Small intestine (tissue), 7 donors: ENCODE measurements around the gene CCL20. TPM values are rescaled to one million over a fixed set of nuclear protein-coding genes. Genes with fewer than 3 reads are reported as not detected.
A peak's percentile ranks its signal among the peaks of the same experiment; 100 is the strongest.
"Not testable (repeated sequence)": the region's sequence is repeated elsewhere in the genome, so short reads cannot be mapped to it uniquely, and the experiment has no call there.

Experiments
- DNase-seq, 2 donors: peaks; one replicate each; pipeline versions ENCODE4 v3.0.0 to v3.0.0-alpha.2; 2013
- FAIRE-seq: peaks from 2 replicates; lab custom pipeline; 2012; peaks lifted over from hg19 to GRCh38; lab: Jason Lieb, UNC
- H3K27ac ChIP-seq, 3 donors: one replicate each; pipeline ENCODE4 v1.5.1; 2013; ENCODE audit warnings: low read length in 2 of 3, mild to moderate bottlenecking in 2 of 3, control low read depth in 1 of 3, inconsistent platforms in 1 of 3, low read depth in 1 of 3, moderate library complexity in 1 of 3
- H3K27me3 ChIP-seq, 3 donors: one replicate each; pipeline ENCODE4 v1.6.1; 2013; ENCODE audit warnings: low read length in 3 of 3, inconsistent platforms in 1 of 3; ENCODE audit not compliant: control insufficient read depth in 3 of 3, insufficient read depth in 3 of 3
- H3K36me3 ChIP-seq, 3 donors: one replicate each; pipeline ENCODE4 v1.6.1; 2013; ENCODE audit warnings: low read length in 3 of 3, inconsistent platforms in 1 of 3, low read depth in 1 of 3, mild to moderate bottlenecking in 1 of 3, moderate library complexity in 1 of 3; ENCODE audit not compliant: control insufficient read depth in 3 of 3, insufficient read depth in 2 of 3
- H3K4me1 ChIP-seq, 3 donors: one replicate each; pipeline ENCODE4 v1.6.1; 2013; ENCODE audit warnings: low read length in 2 of 3, inconsistent platforms in 1 of 3, low read depth in 1 of 3, mild to moderate bottlenecking in 1 of 3, moderate library complexity in 1 of 3; ENCODE audit not compliant: control insufficient read depth in 3 of 3, insufficient read depth in 2 of 3
- H3K4me3 ChIP-seq, 3 donors: one replicate each; pipeline ENCODE4 v1.5.1; 2013; ENCODE audit warnings: low read length in 3 of 3, control low read depth in 1 of 3, inconsistent platforms in 1 of 3, low read depth in 1 of 3, mild to moderate bottlenecking in 1 of 3, moderate library complexity in 1 of 3
- H3K9me3 ChIP-seq, 2 donors: one replicate each; pipeline ENCODE4 v1.6.1; 2013; ENCODE audit warnings: low read depth in 1 of 2, low read length in 1 of 2; ENCODE audit not compliant: control insufficient read depth in 2 of 2, insufficient read depth in 1 of 2
- WGBS, 3 donors: extraction: QIAGEN DNeasy Blood & Tissue Kit; methylation state at CpG; one replicate each; pipeline ENCODE4 v1.1.7; 2013; 5-methylcytosine and 5-hydroxymethylcytosine counted together
- polyA plus RNA-seq, 4 donors: library from polyadenylated mRNA; stranded (reverse) in 3 of 4; unstranded in 1 of 4; fragments of 200-250 nt in 3 of 4; fragments of 120-200 nt in 1 of 4; gene quantifications; one replicate each; pipeline versions ENCODE4 v1.2.1 to v1.2.3, GENCODE V29; 2013
- donor health status: healthy with polysubstance abuse.
- donor health status: control.
- donor health status: control.
- donor health status: Bipolar disorder and iron deficiency.
- donor health status: healthy.

The CCL20 gene
- polyA plus RNA-seq, 4 donors = 9.6 to 15.9 (median 11.3) TPM

- FAIRE-seq (no peak), DNase-seq (peak; percentile 39 to 75)
- H3K9me3 ChIP-seq = no peaks in the 10 kb centered on the region
- peak overlapping the region in 2 of 3 donors; percentile 26 to 54 for H3K27ac ChIP-seq
- no peaks in the 10 kb centered on the region for H3K36me3 ChIP-seq
- H3K4me1 ChIP-seq = peaks cover 0 to 10% (median 5%) of the 10 kb centered on the region in 3 donors
- H3K4me3 ChIP-seq = no peak overlapping the region
- peaks cover 0 to 4% (median 0%) of the 10 kb centered on the region in 3 donors for H3K27me3 ChIP-seq
Observed at GRCh38 chr2:227828477-227828912, 14.9 kb downstream of the CCL20 start.

- Histone ChIP-seq H3K4me3 (no peak overlapping the region), H3K36me3 (no peaks in the 10 kb centered on the region), H3K27me3 (peaks cover 0 to 4% (median 0%) of the 10 kb centered on the region in 3 donors), H3K4me1 (peaks cover 0 to 10% (median 5%) of the 10 kb centered on the region in 3 donors), H3K27ac (no peak overlapping the region), H3K9me3 (no peaks in the 10 kb centered on the region)
- WGBS, 3 donors = 68 to 82% (median 70%) methylated on average over 2 of the region's 2 CpGs
- DNase-seq (no peak), FAIRE-seq (no peak)
Observed at GRCh38 chr2:227829337-227829736, 15.7 kb downstream of the CCL20 start.

- WGBS, 3 donors = 89 to 92% (median 92%) methylated on average over 10 of the region's 10 CpGs
- Histone ChIP-seq H3K27ac (no peak overlapping the region), H3K9me3 (no peaks in the 10 kb centered on the region), H3K4me3 (no peak overlapping the region), H3K4me1 (no peaks in the 10 kb centered on the region), H3K27me3 (no peaks in the 10 kb centered on the region), H3K36me3 (no peaks in the 10 kb centered on the region)
- no peak for FAIRE-seq
- DNase-seq = no peak
Observed at GRCh38 chr2:227834423-227834822, 20.8 kb downstream of the CCL20 start.

GRCh38 chr2:227834916-227835650 is 21.4 kb downstream of the CCL20 start:
- H3K27me3 ChIP-seq = no peaks in the 10 kb centered on the region
- H3K4me3 ChIP-seq = no peak overlapping the region

GRCh38 chr2:227839339-227840129 is 25.9 kb downstream of the CCL20 start:
- not testable (repeated sequence) for FAIRE-seq, H3K9me3 ChIP-seq, H3K27ac ChIP-seq, H3K27me3 ChIP-seq, H3K36me3 ChIP-seq, H3K4me1 ChIP-seq, H3K4me3 ChIP-seq
- WGBS, 3 donors = 53 to 60% (median 54%) methylated on average over 7 of the region's 7 CpGs
- peak in 1 of 2 donors; percentile 76 for DNase-seq

More at GRCh38 chr2:227834916-227835650, 21.4 kb downstream of the CCL20 start:
- DNase-seq = no peak
- Histone ChIP-seq H3K27ac (no peak overlapping the region), H3K4me1 (no peaks in the 10 kb centered on the region), H3K9me3 (no peaks in the 10 kb centered on the region), H3K36me3 (no peaks in the 10 kb centered on the region)
- WGBS, 3 donors = 86 to 92% (median 88%) methylated on average over 5 of the region's 5 CpGs
- FAIRE-seq = no peak

DNA sequence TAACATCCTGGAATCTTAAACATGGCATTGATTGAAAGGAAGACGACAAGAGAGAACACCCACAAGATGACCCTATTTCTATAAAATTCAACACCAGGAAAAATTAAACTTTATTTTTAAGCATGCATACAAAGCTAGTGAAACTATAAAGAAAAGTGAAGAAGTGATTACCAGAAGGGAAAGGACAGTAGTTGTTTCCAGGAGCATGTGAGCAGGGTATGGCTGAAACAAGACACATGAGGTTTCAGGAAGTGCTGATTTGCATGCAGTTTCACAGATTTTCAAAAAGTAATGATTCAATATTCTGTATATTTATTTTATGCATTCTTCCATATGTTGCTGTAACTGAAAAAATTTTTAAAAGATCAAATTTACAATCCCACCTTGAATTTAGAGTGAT is 33.2 kb downstream of the CCL20 start:
- Histone ChIP-seq H3K4me3 (no peak overlapping the region), H3K9me3 (peaks cover 0 to 7% of the 10 kb centered on the region in 2 donors), H3K27ac (no peak overlapping the region), H3K27me3 (no peaks in the 10 kb centered on the region), H3K36me3 (no peaks in the 10 kb centered on the region), H3K4me1 (no peaks in the 10 kb centered on the region)
- WGBS, 3 donors = 79 to 89% (median 83%) methylated on average over 1 of the region's 1 CpG
- DNase-seq (no peak), FAIRE-seq (no peak)

DNA sequence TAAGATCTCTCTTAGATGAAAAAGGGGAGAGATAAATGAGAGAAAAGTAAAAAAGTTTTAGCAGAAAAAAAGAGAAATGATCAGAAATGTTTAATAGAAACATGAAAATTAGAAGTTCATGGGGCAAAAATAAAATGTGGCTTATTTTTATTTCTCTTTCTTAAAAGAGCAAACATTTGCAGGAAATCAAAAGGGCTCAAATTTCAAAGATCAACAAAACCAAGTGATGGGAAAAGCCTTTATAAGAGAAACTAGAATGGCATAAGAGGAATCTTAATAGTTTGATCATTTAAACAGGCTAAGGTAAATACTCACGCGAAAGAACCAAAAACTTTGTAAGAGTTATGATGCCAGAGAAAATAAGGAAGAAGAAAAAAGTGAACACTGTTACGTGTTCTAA is 34.5 kb downstream of the CCL20 start:
- no peak for FAIRE-seq
- no peak overlapping the region for H3K27ac ChIP-seq

GRCh38 chr2:227848586-227848985 is 34.9 kb downstream of the CCL20 start:
- H3K36me3 ChIP-seq = no peaks in the 10 kb centered on the region
- H3K27ac ChIP-seq = peak overlapping the region in 2 of 3 donors; percentile 9 to 35
- WGBS, 3 donors = 53 to 59% (median 55%) methylated on average over 4 of the region's 4 CpGs
- peak; percentile 41 to 42 for DNase-seq
- no peaks in the 10 kb centered on the region for H3K27me3 ChIP-seq
- no peaks in the 10 kb centered on the region for H3K9me3 ChIP-seq
- no peak overlapping the region for H3K4me3 ChIP-seq
- H3K4me1 ChIP-seq = no peaks in the 10 kb centered on the region
- FAIRE-seq = no peak

More for the DNA sequence above, 34.5 kb downstream of the CCL20 start:
- Histone ChIP-seq H3K4me3 (no peak overlapping the region), H3K4me1 (no peaks in the 10 kb centered on the region), H3K27me3 (no peaks in the 10 kb centered on the region), H3K9me3 (peaks cover 0 to 1% of the 10 kb centered on the region in 2 donors), H3K36me3 (no peaks in the 10 kb centered on the region)
- no peak for DNase-seq
- WGBS, 3 donors = 38 to 61% (median 42%) methylated on average over 3 of the region's 3 CpGs
